Progenitor cell of endocrine pancreas (in vitro differentiated cells): ENCODE results near the gene TNFRSF14. TPM values are rescaled to one million over a fixed set of nuclear protein-coding genes. Genes with fewer than 3 reads are reported as not detected.
"Not testable (repeated sequence)": the region's sequence is repeated elsewhere in the genome, so short reads cannot be mapped to it uniquely, and the experiment has no call there.

Source experiments
- DNase-seq: peaks from one replicate; pipeline ENCODE4 v3.0.0; 2021; ENCODE audit warnings: low spot score; ENCODE audit not compliant: unreplicated experiment
- H3K27ac Mint-ChIP-seq: 2 replicates; pipeline ENCODE4 v1.8.0; 2021; ENCODE audit warnings: mild to moderate bottlenecking, moderate library complexity, mixed read lengths
- H3K27me3 Mint-ChIP-seq: 2 replicates; pipeline ENCODE4 v1.8.0; 2021; ENCODE audit warnings: mixed read lengths
- H3K36me3 Mint-ChIP-seq: 2 replicates; pipeline ENCODE4 v1.8.0; 2022; ENCODE audit warnings: mixed read lengths; ENCODE audit not compliant: insufficient read depth
- H3K4me1 Mint-ChIP-seq: 2 replicates; pipeline ENCODE4 v1.8.0; 2021; ENCODE audit warnings: low read depth, mixed read lengths
- H3K4me3 Mint-ChIP-seq: 2 replicates; pipeline ENCODE4 v1.8.0; 2021; ENCODE audit warnings: low read depth, mild to moderate bottlenecking, moderate library complexity, mixed read lengths
- H3K9me3 Mint-ChIP-seq: 2 replicates; pipeline ENCODE4 v1.8.0; 2021; ENCODE audit warnings: low read depth, mixed read lengths
- total RNA-seq: library from RNA; stranded (reverse); gene quantifications from 2 replicates; pipeline ENCODE4 v1.2.1, GENCODE V29; 2021
- TF ChIP-seq, protein P1 (sequence below): fragments of 200-600 bp; sonication (generic); IDR thresholded peaks from one replicate; pipeline ENCODE4 v1.5.0; 2021; ENCODE audit warnings: antibody characterized with exemption, mild to moderate bottlenecking; ENCODE audit not compliant: unreplicated experiment

TNFRSF14 gene
- total RNA-seq, 1 donor from 2014 or later, result 0.41 TPM

GRCh38 chr1:2552189-2552588 is 4.0 kb upstream of the TNFRSF14 start:
- no peak for DNase-seq
- H3K4me3 Mint-ChIP-seq, result no peak overlapping the region
- TF ChIP-seq, protein P1, sequence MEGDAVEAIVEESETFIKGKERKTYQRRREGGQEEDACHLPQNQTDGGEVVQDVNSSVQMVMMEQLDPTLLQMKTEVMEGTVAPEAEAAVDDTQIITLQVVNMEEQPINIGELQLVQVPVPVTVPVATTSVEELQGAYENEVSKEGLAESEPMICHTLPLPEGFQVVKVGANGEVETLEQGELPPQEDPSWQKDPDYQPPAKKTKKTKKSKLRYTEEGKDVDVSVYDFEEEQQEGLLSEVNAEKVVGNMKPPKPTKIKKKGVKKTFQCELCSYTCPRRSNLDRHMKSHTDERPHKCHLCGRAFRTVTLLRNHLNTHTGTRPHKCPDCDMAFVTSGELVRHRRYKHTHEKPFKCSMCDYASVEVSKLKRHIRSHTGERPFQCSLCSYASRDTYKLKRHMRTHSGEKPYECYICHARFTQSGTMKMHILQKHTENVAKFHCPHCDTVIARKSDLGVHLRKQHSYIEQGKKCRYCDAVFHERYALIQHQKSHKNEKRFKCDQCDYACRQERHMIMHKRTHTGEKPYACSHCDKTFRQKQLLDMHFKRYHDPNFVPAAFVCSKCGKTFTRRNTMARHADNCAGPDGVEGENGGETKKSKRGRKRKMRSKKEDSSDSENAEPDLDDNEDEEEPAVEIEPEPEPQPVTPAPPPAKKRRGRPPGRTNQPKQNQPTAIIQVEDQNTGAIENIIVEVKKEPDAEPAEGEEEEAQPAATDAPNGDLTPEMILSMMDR, result no peak
- no peak overlapping the region for H3K27ac Mint-ChIP-seq
- no peaks in the 10 kb centered on the region for H3K36me3 Mint-ChIP-seq
- no peaks in the 10 kb centered on the region for H3K9me3 Mint-ChIP-seq
- peaks cover 3% of the 10 kb centered on the region for H3K27me3 Mint-ChIP-seq
- H3K4me1 Mint-ChIP-seq, result peaks cover 6% of the 10 kb centered on the region

GRCh38 chr1:2553076-2553475 is 3.1 kb upstream of the TNFRSF14 start:
- H3K36me3 Mint-ChIP-seq, DNase-seq, H3K4me1 Mint-ChIP-seq, H3K27ac Mint-ChIP-seq, H3K27me3 Mint-ChIP-seq, H3K9me3 Mint-ChIP-seq, H3K4me3 Mint-ChIP-seq: not testable (repeated sequence)

GRCh38 chr1:2553871-2554620 is 2.1 kb upstream of the TNFRSF14 start:
- no peak for DNase-seq
- Mint-ChIP-seq H3K36me3 (no peaks in the 10 kb centered on the region), H3K27me3 (peaks cover 3% of the 10 kb centered on the region), H3K4me1 (peaks cover 4% of the 10 kb centered on the region), H3K9me3 (no peaks in the 10 kb centered on the region), H3K4me3 (no peak overlapping the region), H3K27ac (no peak overlapping the region)
- TF ChIP-seq, protein P1, result no peak

DNA sequence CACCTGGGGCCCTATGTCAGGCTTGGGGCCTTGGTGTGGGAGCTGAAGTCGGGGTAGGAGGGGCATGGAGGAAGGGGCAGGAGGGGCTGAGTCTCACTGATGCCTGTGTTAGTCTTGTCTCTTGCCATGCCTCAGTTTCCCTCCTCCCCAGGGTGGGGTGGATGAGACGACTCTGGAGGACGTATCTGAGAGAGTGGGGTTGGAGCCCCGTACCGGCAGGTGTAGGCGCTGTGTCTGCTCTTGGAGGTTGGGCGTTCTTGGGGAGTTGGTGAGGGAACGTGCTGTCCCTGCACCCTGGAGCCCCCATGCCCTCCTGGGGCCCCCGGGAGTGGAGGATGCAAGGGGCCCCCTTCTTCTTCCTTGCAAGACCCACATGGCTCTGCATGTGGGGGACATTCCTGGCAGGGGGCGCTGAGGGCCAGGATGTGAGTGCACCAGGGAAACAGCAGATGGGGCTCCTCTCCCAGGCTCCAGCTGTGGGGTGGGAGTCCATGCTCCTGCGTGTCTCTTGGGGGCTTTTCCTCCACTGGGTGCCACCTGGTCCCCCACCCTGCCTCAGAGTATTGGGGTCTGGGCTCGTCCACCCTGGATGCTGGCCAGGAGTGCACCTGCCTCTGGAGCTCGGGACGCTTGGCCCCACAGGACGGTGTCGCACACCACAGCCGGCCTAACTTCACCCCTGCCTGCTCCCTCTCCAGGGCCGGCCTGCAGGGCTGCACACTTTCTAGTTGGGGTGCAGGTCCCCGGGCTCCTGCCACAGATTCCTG is 1.4 kb upstream of the TNFRSF14 start:
- no peak for DNase-seq
- Mint-ChIP-seq H3K4me1 (peaks cover 4% of the 10 kb centered on the region), H3K36me3 (no peaks in the 10 kb centered on the region), H3K4me3 (no peak overlapping the region), H3K9me3 (no peaks in the 10 kb centered on the region), H3K27ac (no peak overlapping the region), H3K27me3 (peaks cover 3% of the 10 kb centered on the region)
- TF ChIP-seq, protein P1, result peak; percentile 37

DNA sequence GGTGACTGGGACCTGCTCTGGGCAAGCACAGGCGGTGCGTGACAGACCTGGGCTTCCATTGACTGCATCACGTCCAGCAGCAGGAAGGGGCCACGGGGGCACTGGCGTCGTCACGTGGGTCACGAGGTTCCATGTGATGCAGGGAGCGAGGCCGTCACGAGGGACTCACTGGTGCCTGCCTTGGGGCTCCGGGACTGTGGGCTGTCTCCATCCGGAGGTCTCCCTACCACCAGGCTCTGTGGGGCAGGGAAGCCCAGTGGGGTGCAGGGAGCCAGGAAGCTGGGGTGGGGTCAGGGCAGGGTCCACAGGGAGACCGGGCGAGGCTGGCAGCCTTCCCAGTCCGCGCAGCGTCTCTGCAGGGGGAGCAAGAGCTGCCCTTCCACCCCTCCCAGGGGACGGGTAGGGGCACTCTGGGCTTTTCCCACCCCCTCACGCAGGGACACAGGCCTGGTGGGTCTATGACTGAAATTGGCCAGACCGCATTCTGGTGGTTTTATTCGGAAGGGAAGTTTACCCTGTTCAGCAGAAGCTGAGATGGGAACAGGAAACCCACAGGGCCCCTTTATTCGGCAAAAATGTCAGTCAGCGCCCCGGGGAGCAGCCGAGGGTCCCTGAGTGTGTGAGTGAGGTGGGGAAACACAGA is 416 bp upstream of the TNFRSF14 start:
- TF ChIP-seq, protein P1, result no peak
- peaks cover 4% of the 10 kb centered on the region for H3K4me1 Mint-ChIP-seq
- H3K9me3 Mint-ChIP-seq, result no peaks in the 10 kb centered on the region
- no peaks in the 10 kb centered on the region for H3K36me3 Mint-ChIP-seq
- DNase-seq, result no peak
- no peak overlapping the region for H3K4me3 Mint-ChIP-seq
- no peak overlapping the region for H3K27ac Mint-ChIP-seq
- peaks cover 3% of the 10 kb centered on the region for H3K27me3 Mint-ChIP-seq
